ENCODE measurements around the gene PRRT3. TPM values are rescaled to one million over a fixed set of nuclear protein-coding genes. Genes with fewer than 3 reads are reported as not detected.
A peak's percentile ranks its signal among the peaks of the same experiment; 100 is the strongest.

Gene PRRT3
- total and polyA plus RNA-seq, 2 of the 13 experiments (the other 11 are each of a cell fraction or from before 2014, with no cell fraction given): 0.22 to 0.44 TPM

- TF ChIP-seq, protein P1, sequence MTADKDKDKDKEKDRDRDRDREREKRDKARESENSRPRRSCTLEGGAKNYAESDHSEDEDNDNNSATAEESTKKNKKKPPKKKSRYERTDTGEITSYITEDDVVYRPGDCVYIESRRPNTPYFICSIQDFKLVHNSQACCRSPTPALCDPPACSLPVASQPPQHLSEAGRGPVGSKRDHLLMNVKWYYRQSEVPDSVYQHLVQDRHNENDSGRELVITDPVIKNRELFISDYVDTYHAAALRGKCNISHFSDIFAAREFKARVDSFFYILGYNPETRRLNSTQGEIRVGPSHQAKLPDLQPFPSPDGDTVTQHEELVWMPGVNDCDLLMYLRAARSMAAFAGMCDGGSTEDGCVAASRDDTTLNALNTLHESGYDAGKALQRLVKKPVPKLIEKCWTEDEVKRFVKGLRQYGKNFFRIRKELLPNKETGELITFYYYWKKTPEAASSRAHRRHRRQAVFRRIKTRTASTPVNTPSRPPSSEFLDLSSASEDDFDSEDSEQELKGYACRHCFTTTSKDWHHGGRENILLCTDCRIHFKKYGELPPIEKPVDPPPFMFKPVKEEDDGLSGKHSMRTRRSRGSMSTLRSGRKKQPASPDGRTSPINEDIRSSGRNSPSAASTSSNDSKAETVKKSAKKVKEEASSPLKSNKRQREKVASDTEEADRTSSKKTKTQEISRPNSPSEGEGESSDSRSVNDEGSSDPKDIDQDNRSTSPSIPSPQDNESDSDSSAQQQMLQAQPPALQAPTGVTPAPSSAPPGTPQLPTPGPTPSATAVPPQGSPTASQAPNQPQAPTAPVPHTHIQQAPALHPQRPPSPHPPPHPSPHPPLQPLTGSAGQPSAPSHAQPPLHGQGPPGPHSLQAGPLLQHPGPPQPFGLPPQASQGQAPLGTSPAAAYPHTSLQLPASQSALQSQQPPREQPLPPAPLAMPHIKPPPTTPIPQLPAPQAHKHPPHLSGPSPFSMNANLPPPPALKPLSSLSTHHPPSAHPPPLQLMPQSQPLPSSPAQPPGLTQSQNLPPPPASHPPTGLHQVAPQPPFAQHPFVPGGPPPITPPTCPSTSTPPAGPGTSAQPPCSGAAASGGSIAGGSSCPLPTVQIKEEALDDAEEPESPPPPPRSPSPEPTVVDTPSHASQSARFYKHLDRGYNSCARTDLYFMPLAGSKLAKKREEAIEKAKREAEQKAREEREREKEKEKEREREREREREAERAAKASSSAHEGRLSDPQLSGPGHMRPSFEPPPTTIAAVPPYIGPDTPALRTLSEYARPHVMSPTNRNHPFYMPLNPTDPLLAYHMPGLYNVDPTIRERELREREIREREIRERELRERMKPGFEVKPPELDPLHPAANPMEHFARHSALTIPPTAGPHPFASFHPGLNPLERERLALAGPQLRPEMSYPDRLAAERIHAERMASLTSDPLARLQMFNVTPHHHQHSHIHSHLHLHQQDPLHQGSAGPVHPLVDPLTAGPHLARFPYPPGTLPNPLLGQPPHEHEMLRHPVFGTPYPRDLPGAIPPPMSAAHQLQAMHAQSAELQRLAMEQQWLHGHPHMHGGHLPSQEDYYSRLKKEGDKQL (CRISPR knock-in tag; IDR thresholded peaks at IDR 0.05; ENCODE audit: low read depth): peak; percentile 18; the same call in 1 of the 2 replicates
- TF ChIP-seq ZBTB34 (CRISPR knock-in tag; IDR thresholded peaks at IDR 0.05): peak; percentile 78; the same call in 1 of the 2 replicates
- TF ChIP-seq PBX3 (CRISPR knock-in tag; IDR thresholded peaks at IDR 0.05; ENCODE audit: borderline replicate concordance): no peak; the same call in 1 of the 2 replicates
- 0 out of 2 replicates have a peak, but pooled peaks have one; percentile 35 for TF ChIP-seq REL (CRISPR knock-in tag; conservative IDR thresholded peaks at IDR 0.05)
- TF ChIP-seq KLF16 (CRISPR knock-in tag; IDR thresholded peaks at IDR 0.05): peak; percentile 46 to 55; a peak in 2 of 4 replicates
- TF ChIP-seq ZSCAN22 (CRISPR knock-in tag; IDR thresholded peaks at IDR 0.05): 0 out of 2 replicates have a peak, but pooled peaks have one; percentile 49
- no peak for TF ChIP-seq PRPF4 (IDR thresholded peaks at IDR 0.05; ENCODE audit: low read depth, low read length, poor library complexity, severe bottlenecking)
- TF ChIP-seq, protein P2, sequence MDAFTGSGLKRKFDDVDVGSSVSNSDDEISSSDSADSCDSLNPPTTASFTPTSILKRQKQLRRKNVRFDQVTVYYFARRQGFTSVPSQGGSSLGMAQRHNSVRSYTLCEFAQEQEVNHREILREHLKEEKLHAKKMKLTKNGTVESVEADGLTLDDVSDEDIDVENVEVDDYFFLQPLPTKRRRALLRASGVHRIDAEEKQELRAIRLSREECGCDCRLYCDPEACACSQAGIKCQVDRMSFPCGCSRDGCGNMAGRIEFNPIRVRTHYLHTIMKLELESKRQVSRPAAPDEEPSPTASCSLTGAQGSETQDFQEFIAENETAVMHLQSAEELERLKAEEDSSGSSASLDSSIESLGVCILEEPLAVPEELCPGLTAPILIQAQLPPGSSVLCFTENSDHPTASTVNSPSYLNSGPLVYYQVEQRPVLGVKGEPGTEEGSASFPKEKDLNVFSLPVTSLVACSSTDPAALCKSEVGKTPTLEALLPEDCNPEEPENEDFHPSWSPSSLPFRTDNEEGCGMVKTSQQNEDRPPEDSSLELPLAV (CRISPR knock-in tag; conservative IDR thresholded peaks at IDR 0.05; ENCODE audit: low read depth): no peak
- peak; percentile 56 for TF ChIP-seq ZNF781 (CRISPR knock-in tag; IDR thresholded peaks at IDR 0.05; ENCODE audit: borderline replicate concordance, not compliant biosample characterization)
- TF ChIP-seq GZF1 (CRISPR knock-in tag; IDR thresholded peaks at IDR 0.05): no peak
- TF ChIP-seq, protein P3, sequence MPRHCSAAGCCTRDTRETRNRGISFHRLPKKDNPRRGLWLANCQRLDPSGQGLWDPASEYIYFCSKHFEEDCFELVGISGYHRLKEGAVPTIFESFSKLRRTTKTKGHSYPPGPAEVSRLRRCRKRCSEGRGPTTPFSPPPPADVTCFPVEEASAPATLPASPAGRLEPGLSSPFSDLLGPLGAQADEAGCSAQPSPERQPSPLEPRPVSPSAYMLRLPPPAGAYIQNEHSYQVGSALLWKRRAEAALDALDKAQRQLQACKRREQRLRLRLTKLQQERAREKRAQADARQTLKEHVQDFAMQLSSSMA (CRISPR knock-in tag; IDR thresholded peaks at IDR 0.05): no peak
- TF ChIP-seq RXRB (CRISPR knock-in tag; IDR thresholded peaks at IDR 0.05; ENCODE audit: borderline replicate concordance): peak; percentile 34; the same call in 1 of the 2 replicates
- TF ChIP-seq, protein P4, sequence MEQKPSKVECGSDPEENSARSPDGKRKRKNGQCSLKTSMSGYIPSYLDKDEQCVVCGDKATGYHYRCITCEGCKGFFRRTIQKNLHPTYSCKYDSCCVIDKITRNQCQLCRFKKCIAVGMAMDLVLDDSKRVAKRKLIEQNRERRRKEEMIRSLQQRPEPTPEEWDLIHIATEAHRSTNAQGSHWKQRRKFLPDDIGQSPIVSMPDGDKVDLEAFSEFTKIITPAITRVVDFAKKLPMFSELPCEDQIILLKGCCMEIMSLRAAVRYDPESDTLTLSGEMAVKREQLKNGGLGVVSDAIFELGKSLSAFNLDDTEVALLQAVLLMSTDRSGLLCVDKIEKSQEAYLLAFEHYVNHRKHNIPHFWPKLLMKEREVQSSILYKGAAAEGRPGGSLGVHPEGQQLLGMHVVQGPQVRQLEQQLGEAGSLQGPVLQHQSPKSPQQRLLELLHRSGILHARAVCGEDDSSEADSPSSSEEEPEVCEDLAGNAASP (CRISPR knock-in tag; IDR thresholded peaks at IDR 0.05; ENCODE audit: borderline replicate concordance): no peak
These were observed 4.9 kb downstream of the PRRT3 start (continued) for GRCh38 chr3:9947025-9947995.

Data from HepG2 (cell line).